Measurements from ENCODE around the gene RASGEF1C.

The RASGEF1C gene

GRCh38 chr5:180159756-180160155, 49.3 kb downstream of the RASGEF1C start:
- no peak for DNase-seq (ENCODE audit: low spot score)

GRCh38 chr5:180157866-180158265, 51.1 kb downstream of the RASGEF1C start:
- no peak for DNase-seq (ENCODE audit: low spot score)

DNA sequence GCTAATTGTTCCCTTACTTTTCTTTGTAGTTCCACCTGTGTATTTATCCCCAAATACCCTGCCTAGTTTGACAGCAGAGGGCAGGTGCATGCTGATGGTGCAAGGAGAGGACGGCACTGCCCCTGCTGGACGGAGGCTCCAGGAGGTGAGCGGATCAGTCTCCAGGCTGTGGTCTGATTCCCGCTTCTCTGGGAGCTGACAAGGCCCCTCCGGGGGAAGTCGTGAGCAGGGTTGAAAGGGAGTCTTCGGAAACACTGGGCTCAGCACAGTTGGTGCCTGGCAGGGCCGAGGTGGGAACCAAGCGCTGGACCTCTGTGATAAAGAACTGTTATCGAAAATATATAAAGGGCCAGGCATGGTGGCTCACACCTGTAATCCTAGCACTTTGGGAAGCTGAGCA, 52.9 kb downstream of the RASGEF1C start:
- no peak for DNase-seq (ENCODE audit: low spot score)

- DNase-seq (ENCODE audit: low spot score), result no peak
Measured at GRCh38 chr5:180155365-180155926, 53.6 kb downstream of the RASGEF1C start.

GRCh38 chr5:180154821-180155364, 54.1 kb downstream of the RASGEF1C start:
- DNase-seq (ENCODE audit: low spot score), result no peak

- no peak for DNase-seq (ENCODE audit: low spot score)
Measured at GRCh38 chr5:180153991-180154390, 55.0 kb downstream of the RASGEF1C start.

GRCh38 chr5:180153099-180153498, 55.9 kb downstream of the RASGEF1C start:
- DNase-seq (ENCODE audit: low spot score), result no peak

GRCh38 chr5:180143656-180144364, 65.2 kb downstream of the RASGEF1C start:
- no peak for DNase-seq (ENCODE audit: low spot score)

DNA sequence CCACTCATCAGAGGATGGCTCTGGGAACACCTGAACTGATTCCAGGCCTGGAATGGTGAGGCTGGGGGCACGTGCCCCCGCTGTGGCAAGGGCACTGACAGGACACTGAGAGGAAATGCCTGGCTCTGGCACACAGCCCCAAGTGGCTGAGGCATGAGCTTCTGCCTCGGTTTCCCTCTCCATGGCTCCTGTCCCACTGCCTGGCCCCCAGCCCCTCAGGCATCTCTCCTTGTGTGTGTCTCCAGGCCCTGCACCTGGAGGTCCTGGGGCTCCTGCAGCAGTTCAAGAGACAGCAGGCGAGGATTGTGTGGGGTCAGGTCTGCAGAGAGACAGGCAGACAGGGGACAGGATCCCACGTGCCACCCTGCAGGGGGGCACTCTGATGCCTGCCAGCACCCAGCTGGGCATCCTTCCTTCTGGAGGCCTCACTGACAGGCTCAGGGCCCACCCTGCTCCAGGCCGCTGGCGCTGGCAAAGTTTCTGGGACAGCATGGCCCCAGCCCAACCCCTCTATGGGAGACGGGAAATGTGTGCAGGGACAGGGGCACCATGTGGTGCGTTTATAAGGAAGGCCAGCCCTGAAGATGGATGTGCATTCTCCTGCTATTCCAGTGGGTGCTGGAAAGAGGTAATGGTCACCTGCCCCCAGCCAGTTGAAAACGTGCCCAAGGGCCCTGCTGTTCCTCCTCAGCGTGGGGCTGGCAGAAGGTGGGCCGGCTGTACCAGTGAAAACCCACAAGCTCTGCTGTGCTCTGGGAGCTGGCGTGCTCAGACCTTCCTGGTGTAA, 66.0 kb downstream of the RASGEF1C start:
- no peak for DNase-seq (ENCODE audit: low spot score)

GRCh38 chr5:180142021-180142765, 66.8 kb downstream of the RASGEF1C start:
- no peak for DNase-seq (ENCODE audit: low spot score)

DNA sequence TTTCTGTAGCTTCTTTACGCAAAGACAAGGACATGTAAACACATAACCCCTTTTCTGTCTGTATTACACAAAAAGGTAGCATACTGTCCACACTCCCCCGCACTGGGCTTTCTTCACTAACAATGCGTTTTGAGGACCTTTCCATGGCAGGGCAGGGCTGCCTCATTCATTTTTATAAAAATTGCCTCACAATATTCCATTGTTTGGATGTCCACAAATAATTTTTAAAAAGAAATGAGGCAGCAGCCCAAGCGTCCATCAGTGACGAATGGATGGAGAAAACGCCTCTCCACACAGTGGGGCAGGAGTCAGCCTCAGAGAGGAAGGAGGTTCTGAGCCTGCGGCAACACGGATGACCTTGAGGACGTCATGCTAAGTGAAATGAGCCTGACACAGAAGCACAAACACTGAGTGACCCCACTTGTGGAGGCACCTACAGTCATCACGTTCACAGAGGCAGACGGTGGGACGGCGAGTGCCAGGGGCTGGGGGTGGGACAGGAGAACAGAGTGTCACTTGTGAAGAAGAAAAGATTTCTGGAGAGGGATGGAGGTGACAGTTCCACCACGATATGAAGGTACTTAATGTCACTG, 67.8 kb downstream of the RASGEF1C start:
- no peak for DNase-seq (ENCODE audit: low spot score)

- DNase-seq (ENCODE audit: low spot score), result no peak
Measured at GRCh38 chr5:180140571-180140970, 68.4 kb downstream of the RASGEF1C start.

DNA sequence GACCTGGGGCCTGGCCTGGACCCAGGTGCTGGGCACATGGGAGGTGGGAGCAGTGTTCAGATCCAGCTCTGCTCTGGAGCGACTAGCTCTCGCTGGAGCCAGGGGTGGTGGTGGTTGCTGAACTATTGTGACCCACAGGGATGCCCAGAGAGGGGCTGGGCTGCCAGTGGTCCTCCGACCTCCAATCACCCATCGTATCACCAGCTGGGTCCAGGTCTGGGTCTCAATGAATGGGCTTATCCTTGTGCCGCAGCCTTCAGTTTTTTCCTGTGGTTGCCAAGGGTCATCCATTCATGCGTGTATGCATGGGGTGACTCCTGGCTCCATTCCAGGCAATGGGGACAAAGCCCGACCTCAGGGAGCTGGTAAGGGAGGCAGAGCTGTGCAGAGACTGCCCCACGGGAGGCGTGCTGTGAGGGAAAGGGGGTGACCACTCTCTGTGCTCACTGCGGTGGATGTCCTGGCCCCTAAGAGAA, 68.9 kb downstream of the RASGEF1C start:
- no peak for DNase-seq (ENCODE audit: low spot score)

- no peak for DNase-seq (ENCODE audit: low spot score)
Measured at GRCh38 chr5:180139731-180140055, 69.3 kb downstream of the RASGEF1C start.

GRCh38 chr5:180138976-180139730, 69.9 kb downstream of the RASGEF1C start:
- no peak for DNase-seq (ENCODE audit: low spot score)

DNA sequence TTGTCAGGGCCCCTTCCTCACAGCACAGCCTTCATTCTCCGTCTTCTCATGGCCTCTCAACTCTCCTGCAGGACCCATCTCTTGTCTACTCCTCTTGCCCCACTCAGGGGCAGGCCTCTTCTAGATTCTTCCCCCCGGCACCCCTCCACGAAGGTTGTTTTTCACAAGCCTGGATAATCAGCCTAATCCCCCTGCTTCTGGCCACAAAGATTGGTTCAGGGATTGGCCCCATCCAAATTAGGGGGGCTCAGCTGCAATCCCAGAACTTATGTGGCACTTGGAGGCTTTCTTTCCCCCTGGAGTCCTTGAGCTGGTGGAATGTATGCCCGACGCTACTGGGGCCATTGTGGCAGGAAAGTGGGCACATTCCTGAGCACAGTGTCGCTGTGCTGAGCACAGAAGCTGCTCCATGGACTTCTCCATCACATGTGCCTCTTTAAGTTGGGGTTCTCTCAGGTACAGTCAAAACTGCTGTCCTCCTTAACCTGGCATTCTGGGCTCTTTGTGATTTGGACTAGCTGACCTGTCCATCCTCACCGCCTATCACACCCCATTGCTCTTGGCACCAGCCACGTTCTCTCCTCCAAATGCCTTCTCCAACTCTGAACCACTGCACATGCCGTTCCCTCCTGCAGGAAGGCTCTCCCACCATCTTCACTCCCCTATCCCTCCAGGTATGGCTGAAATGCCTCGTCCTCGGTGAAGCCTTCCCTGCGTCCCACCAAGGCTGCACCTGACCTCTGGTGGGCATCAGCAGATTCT, 70.6 kb downstream of the RASGEF1C start:
- no peak for DNase-seq (ENCODE audit: low spot score)

GRCh38 chr5:180137401-180138213, 71.4 kb downstream of the RASGEF1C start:
- no peak for DNase-seq (ENCODE audit: low spot score)

- no peak for DNase-seq (ENCODE audit: low spot score)
Measured at GRCh38 chr5:180136630-180137381, 72.2 kb downstream of the RASGEF1C start.
